Renal cortex interstitium (tissue), 11 donors: ENCODE data around the gene TRANK1. TPM values are rescaled to one million over a fixed set of nuclear protein-coding genes. Genes with fewer than 3 reads are reported as not detected.

Source experiments
- DNase-seq, 11 donors: peaks; one replicate each; pipeline ENCODE4 v3.0.0-alpha.2; 2013; ENCODE audit warnings: low read depth in 9 of 11, low spot score in 4 of 11; ENCODE audit errors: extremely low read depth in 1 of 11
- polyA plus RNA-seq, 3 donors: library from polyadenylated mRNA; unstranded; fragments of 120-200 nt; gene quantifications; one replicate each; pipeline ENCODE4 v1.2.1, GENCODE V29; 2013; ENCODE audit not compliant: insufficient read length in 3 of 3

TRANK1 gene
- polyA plus RNA-seq, 3 donors, result 6.6 to 10.4 (median 8.8) TPM

GRCh38 chr3:36868614-36869436 is 76.0 kb downstream of the TRANK1 start:
- peak; percentile 42 to 76 (median 50) for DNase-seq

- DNase-seq, result peak in 1 of 11 donors; percentile 3
Measured at GRCh38 chr3:36867810-36868209, 77.0 kb downstream of the TRANK1 start.

- no peak for DNase-seq
Measured at GRCh38 chr3:36866368-36866767, 78.5 kb downstream of the TRANK1 start.

GRCh38 chr3:36864180-36865053 is 80.4 kb downstream of the TRANK1 start:
- no peak for DNase-seq

- no peak for DNase-seq
Measured at GRCh38 chr3:36862076-36862755, 82.6 kb downstream of the TRANK1 start.

- no peak for DNase-seq
Measured at GRCh38 chr3:36859494-36859893, 85.4 kb downstream of the TRANK1 start.

- no peak for DNase-seq
Measured at GRCh38 chr3:36852071-36852470, 92.8 kb downstream of the TRANK1 start.

- no peak for DNase-seq
Measured at GRCh38 chr3:36850743-36851142, 94.1 kb downstream of the TRANK1 start.

GRCh38 chr3:36846406-36846805 is 98.4 kb downstream of the TRANK1 start:
- DNase-seq, result no peak

- DNase-seq, result peak in 1 of 11 donors; percentile 5
Measured at GRCh38 chr3:36843065-36844051, 101.5 kb downstream of the TRANK1 start.

- DNase-seq, result no peak
Measured at GRCh38 chr3:36842275-36842674, 102.6 kb downstream of the TRANK1 start.

GRCh38 chr3:36840453-36840921 is 104.4 kb downstream of the TRANK1 start:
- no peak for DNase-seq

GRCh38 chr3:36837089-36837488 is 107.8 kb downstream of the TRANK1 start:
- DNase-seq, result no peak

- no peak for DNase-seq
Measured at GRCh38 chr3:36833160-36833814, 111.6 kb downstream of the TRANK1 start.

- DNase-seq, result no peak
Measured at GRCh38 chr3:36832406-36832805, 112.4 kb downstream of the TRANK1 start.

GRCh38 chr3:36827133-36827532 is 117.7 kb downstream of the TRANK1 start:
- no peak for DNase-seq

- no peak for DNase-seq
Measured at GRCh38 chr3:36826240-36826639, 118.6 kb downstream of the TRANK1 start.

- no peak for DNase-seq
Measured at GRCh38 chr3:36824443-36824842, 120.4 kb downstream of the TRANK1 start.
